GM12891 (cell line): ENCODE measurements around the gene ZNF397.

Experiments used
- PAX5 ChIP-seq: IDR thresholded peaks from 2 replicates; pipeline ENCODE4 v1.6.1; 2011; ENCODE audit warnings: low read length, moderate library complexity, mild to moderate bottlenecking; ENCODE audit not compliant: insufficient read depth, severe bottlenecking
- POLR2A ChIP-seq: IDR thresholded peaks from 2 replicates; pipeline ENCODE4 v1.6.1; 2011; ENCODE audit warnings: low read depth, low read length, control low read depth
- POLR2AphosphoS5 ChIP-seq: IDR thresholded peaks from 2 replicates; pipeline ENCODE4 v1.6.1; 2011; ENCODE audit warnings: low read depth, low read length, control low read depth
- POU2F2 ChIP-seq: IDR thresholded peaks from 2 replicates; pipeline ENCODE4 v1.6.1; 2011; ENCODE audit warnings: low read depth, mild to moderate bottlenecking, control low read depth, low read length, moderate library complexity
- TAF1 ChIP-seq: IDR thresholded peaks from 2 replicates; pipeline ENCODE4 v1.6.1; 2011; ENCODE audit warnings: low read depth, low read length, control low read depth

GRCh38 chr18:35193316-35193715 is 47.5 kb upstream of the ZNF397 start:
- no peak for TF ChIP-seq POLR2AphosphoS5
- no peak for TF ChIP-seq PAX5
- TF ChIP-seq POLR2A = no peak
- no peak for TF ChIP-seq TAF1
- TF ChIP-seq POU2F2 = no peak
